Smooth muscle cell (in vitro differentiated cells): ENCODE measurements around the gene EVC. TPM values are rescaled to one million over a fixed set of nuclear protein-coding genes. Genes with fewer than 3 reads are reported as not detected.

Experiments
- DNase-seq: peaks from one replicate; lab custom pipeline; 2025; ENCODE audit not compliant: unreplicated experiment; lab: John Stamatoyannopoulos, UW
- H2AFZ ChIP-seq: fragments of 200-600 bp; sonication (generic); 2 replicates; pipeline ENCODE4 v1.6.0; 2016; ENCODE audit warnings: antibody characterized with exemption, low read depth, mild to moderate bottlenecking
- H3F3A ChIP-seq: fragments of 200-600 bp; sonication (generic); 2 replicates; pipeline ENCODE4 v1.6.0; 2017; ENCODE audit warnings: antibody characterized with exemption, low read depth
- H3K27ac ChIP-seq: fragments of 200-600 bp; sonication (generic); 2 replicates; pipeline ENCODE4 v1.5.1; 2016; ENCODE audit warnings: low read depth, mild to moderate bottlenecking
- H3K27me3 ChIP-seq: fragments of 200-600 bp; sonication (generic); 2 replicates; pipeline ENCODE4 v1.6.1; 2016; ENCODE audit warnings: low read depth, mild to moderate bottlenecking
- H3K36me3 ChIP-seq: fragments of 200-600 bp; sonication (generic); 2 replicates; pipeline ENCODE4 v1.5.1; 2016; ENCODE audit warnings: low read depth
- H3K4me1 ChIP-seq: fragments of 200-600 bp; sonication (generic); 2 replicates; pipeline ENCODE4 v1.5.1; 2016; ENCODE audit warnings: low read depth
- H3K4me2 ChIP-seq: fragments of 200-600 bp; sonication (generic); 2 replicates; pipeline ENCODE4 v1.6.0; 2016; ENCODE audit warnings: mild to moderate bottlenecking
- H3K4me3 ChIP-seq: fragments of 200-600 bp; sonication (generic); 2 replicates; pipeline ENCODE4 v1.5.1; 2016; ENCODE audit warnings: mild to moderate bottlenecking
- H3K79me2 ChIP-seq: fragments of 200-600 bp; sonication (generic); 2 replicates; pipeline ENCODE4 v1.6.0; 2016; ENCODE audit warnings: low read depth, mild to moderate bottlenecking
- H3K9ac ChIP-seq: fragments of 200-600 bp; sonication (generic); 2 replicates; pipeline ENCODE4 v1.6.0; 2016; ENCODE audit warnings: low read depth
- H3K9me3 ChIP-seq: fragments of 200-600 bp; sonication (generic); replicated peaks from 2 replicates; pipeline ENCODE4 v1.5.1; 2016; ENCODE audit warnings: low read depth
- H4K20me1 ChIP-seq: fragments of 200-600 bp; sonication (generic); 2 replicates; pipeline ENCODE4 v1.6.0; 2016; ENCODE audit warnings: low read depth
- CTCF ChIP-seq: fragments of 200-600 bp; sonication (generic); IDR thresholded peaks from 2 replicates; pipeline ENCODE4 v1.5.1; 2017; ENCODE audit warnings: borderline replicate concordance, mild to moderate bottlenecking, antibody characterized with exemption; ENCODE audit not compliant: insufficient read depth, poor library complexity, severe bottlenecking
- WGBS: methylation state at CpG from one replicate; pipeline ENCODE4 v1.1.7; 2016; ENCODE audit warnings: low lambda C conversion rate; 5-methylcytosine and 5-hydroxymethylcytosine counted together
- polyA plus RNA-seq: library from polyadenylated mRNA; unstranded; fragments of >200 nt; fragmentation: Nextera tagmentation; extraction: Ambion mirVana; gene quantifications from 2 replicates; pipeline ENCODE4 v1.2.1, GENCODE V29; 2016
- total RNA-seq: library from RNA; depleted of rRNA; stranded (reverse); fragments of >200 nt; gene quantifications from 2 replicates; pipeline ENCODE4 v1.2.3, GENCODE V29; 2014

Gene EVC
- total and polyA plus RNA-seq, 2 experiments from 2014 or later: 7.5 to 15.5 TPM

- H3K27ac ChIP-seq: no peak overlapping the region
- no peaks in the 10 kb centered on the region for H3K27me3 ChIP-seq
- peaks cover 6% of the 10 kb centered on the region for H3K4me1 ChIP-seq
- H3F3A ChIP-seq: peaks cover 9% of the 10 kb centered on the region
- 95% methylated on average over 7 of the region's 7 CpGs for WGBS
- no peaks in the 10 kb centered on the region for H3K79me2 ChIP-seq
- H3K4me2 ChIP-seq: no peak overlapping the region
- H3K36me3 ChIP-seq: peaks cover 3% of the 10 kb centered on the region
- no peak for DNase-seq
- H4K20me1 ChIP-seq: no peaks in the 10 kb centered on the region
- no peak for TF ChIP-seq CTCF
- H3K9me3 ChIP-seq: no peaks in the 10 kb centered on the region
- H3K4me3 ChIP-seq: no peak overlapping the region
- H2AFZ ChIP-seq: no peak overlapping the region
- H3K9ac ChIP-seq: no peak overlapping the region
Observed at GRCh38 chr4:5755679-5756078, 44.7 kb downstream of the EVC start.

- Histone ChIP-seq H3K36me3 (peaks cover 3% of the 10 kb centered on the region), H3K4me2 (no peak overlapping the region), H3K79me2 (no peaks in the 10 kb centered on the region), H3K27me3 (no peaks in the 10 kb centered on the region), H3K27ac (no peak overlapping the region), H3K4me3 (no peak overlapping the region), H3K4me1 (peaks cover 6% of the 10 kb centered on the region), H4K20me1 (no peaks in the 10 kb centered on the region), H3F3A (peaks cover 9% of the 10 kb centered on the region), H3K9ac (no peak overlapping the region), H2AFZ (no peak overlapping the region), H3K9me3 (no peaks in the 10 kb centered on the region)
- TF ChIP-seq CTCF: no peak
- WGBS: 97% methylated on average over 9 of the region's 9 CpGs
- no peak for DNase-seq
Observed at GRCh38 chr4:5756271-5756670, 45.3 kb downstream of the EVC start.

GRCh38 chr4:5757091-5757490 is 46.1 kb downstream of the EVC start:
- no peak overlapping the region for H2AFZ ChIP-seq
- no peaks in the 10 kb centered on the region for H3K9me3 ChIP-seq
- peaks cover 6% of the 10 kb centered on the region for H3K4me1 ChIP-seq
- H3F3A ChIP-seq: peaks cover 9% of the 10 kb centered on the region
- no peak for TF ChIP-seq CTCF
- 98% methylated on average over 7 of the region's 7 CpGs for WGBS
- no peak overlapping the region for H3K9ac ChIP-seq
- H3K79me2 ChIP-seq: no peaks in the 10 kb centered on the region
- no peak for DNase-seq
- no peaks in the 10 kb centered on the region for H3K27me3 ChIP-seq
- H4K20me1 ChIP-seq: no peaks in the 10 kb centered on the region
- no peak overlapping the region for H3K4me3 ChIP-seq
- H3K4me2 ChIP-seq: no peak overlapping the region
- H3K27ac ChIP-seq: peak overlapping the region; percentile 93
- H3K36me3 ChIP-seq: peaks cover 3% of the 10 kb centered on the region

- Histone ChIP-seq H3K9ac (no peak overlapping the region), H2AFZ (no peak overlapping the region), H3K36me3 (peaks cover 3% of the 10 kb centered on the region), H3K27ac (peak overlapping the region; percentile 93), H3K27me3 (no peaks in the 10 kb centered on the region), H3K4me2 (no peak overlapping the region), H3K4me1 (peaks cover 1% of the 10 kb centered on the region), H3F3A (peaks cover 9% of the 10 kb centered on the region), H3K4me3 (no peak overlapping the region), H3K79me2 (no peaks in the 10 kb centered on the region), H3K9me3 (no peaks in the 10 kb centered on the region), H4K20me1 (no peaks in the 10 kb centered on the region)
- no peak for TF ChIP-seq CTCF
- no peak for DNase-seq
- WGBS: 98% methylated on average over 4 of the region's 4 CpGs
Observed at GRCh38 chr4:5757536-5757935, 46.5 kb downstream of the EVC start.
